ENCODE measurements around the gene SPATA6. TPM values are rescaled to one million over a fixed set of nuclear protein-coding genes. Genes with fewer than 3 reads are reported as not detected.
"Not testable (repeated sequence)": the region's sequence is repeated elsewhere in the genome, so short reads cannot be mapped to it uniquely, and the experiment has no call there.

SPATA6 gene
- total RNA-seq, 3 donors from 2014 or later = 0.38 to 1.7 (median 1.3) TPM

- H3K4me3 Mint-ChIP-seq; DNase-seq; ATAC-seq; H3K4me1 Mint-ChIP-seq (ENCODE audit: low read depth); H3K27me3 Mint-ChIP-seq (ENCODE audit: low read depth); H3K36me3 Mint-ChIP-seq (ENCODE audit: insufficient read depth); H3K9me3 Mint-ChIP-seq: not testable (repeated sequence)
These were observed 187.1 kb downstream of the SPATA6 start for GRCh38 chr1:48284696-48285420.

- H3K4me3 Mint-ChIP-seq; DNase-seq; H3K9me3 Mint-ChIP-seq; ATAC-seq; H3K27me3 Mint-ChIP-seq (ENCODE audit: low read depth); H3K4me1 Mint-ChIP-seq (ENCODE audit: low read depth); H3K36me3 Mint-ChIP-seq (ENCODE audit: insufficient read depth): not testable (repeated sequence)
These were observed 189.7 kb downstream of the SPATA6 start for GRCh38 chr1:48282329-48282728.

- not testable (repeated sequence) for DNase-seq; ATAC-seq; H3K9me3 Mint-ChIP-seq; H3K4me3 Mint-ChIP-seq; H3K36me3 Mint-ChIP-seq (ENCODE audit: insufficient read depth); H3K4me1 Mint-ChIP-seq (ENCODE audit: low read depth)
- peaks cover 14% of the 10 kb centered on the region for H3K27me3 Mint-ChIP-seq (ENCODE audit: low read depth)
These were observed 194.6 kb downstream of the SPATA6 start for GRCh38 chr1:48277437-48277836.

GRCh38 chr1:48266576-48266975 lies 205.4 kb downstream of the SPATA6 start:
- H3K27me3 Mint-ChIP-seq (ENCODE audit: low read depth) = no peaks in the 10 kb centered on the region
- DNase-seq (no peak), ATAC-seq (no peak)
- H3K4me1 Mint-ChIP-seq (ENCODE audit: low read depth) = no peaks in the 10 kb centered on the region
- no peaks in the 10 kb centered on the region for H3K9me3 Mint-ChIP-seq
- H3K4me3 Mint-ChIP-seq = no peak overlapping the region
- H3K36me3 Mint-ChIP-seq (ENCODE audit: insufficient read depth) = no peaks in the 10 kb centered on the region

GRCh38 chr1:48263041-48263440 lies 209.0 kb downstream of the SPATA6 start:
- ATAC-seq (no peak), DNase-seq (no peak)
- Mint-ChIP-seq H3K27me3 (ENCODE audit: low read depth) (no peaks in the 10 kb centered on the region), H3K9me3 (no peaks in the 10 kb centered on the region), H3K4me1 (ENCODE audit: low read depth) (no peaks in the 10 kb centered on the region), H3K36me3 (ENCODE audit: insufficient read depth) (no peaks in the 10 kb centered on the region), H3K4me3 (no peak overlapping the region)

GRCh38 chr1:48261881-48262400 lies 210.1 kb downstream of the SPATA6 start:
- H3K4me3 Mint-ChIP-seq = no peak overlapping the region

GRCh38 chr1:48258106-48258505 lies 213.9 kb downstream of the SPATA6 start:
- ATAC-seq (no peak), DNase-seq (no peak)
- H3K36me3 Mint-ChIP-seq (ENCODE audit: insufficient read depth) = no peaks in the 10 kb centered on the region
- H3K9me3 Mint-ChIP-seq = no peaks in the 10 kb centered on the region
- H3K4me1 Mint-ChIP-seq (ENCODE audit: low read depth) = no peaks in the 10 kb centered on the region
- no peaks in the 10 kb centered on the region for H3K27me3 Mint-ChIP-seq (ENCODE audit: low read depth)
- no peak overlapping the region for H3K4me3 Mint-ChIP-seq

More at GRCh38 chr1:48261881-48262400, 210.1 kb downstream of the SPATA6 start:
- no peaks in the 10 kb centered on the region for H3K4me1 Mint-ChIP-seq (ENCODE audit: low read depth)
- ATAC-seq (no peak), DNase-seq (no peak)
- H3K27me3 Mint-ChIP-seq (ENCODE audit: low read depth) = no peaks in the 10 kb centered on the region
- no peaks in the 10 kb centered on the region for H3K36me3 Mint-ChIP-seq (ENCODE audit: insufficient read depth)
- no peaks in the 10 kb centered on the region for H3K9me3 Mint-ChIP-seq

- peaks cover 3% of the 10 kb centered on the region for H3K27me3 Mint-ChIP-seq (ENCODE audit: low read depth)
- no peak for DNase-seq
- ATAC-seq = no peak
These were observed 217.8 kb downstream of the SPATA6 start for GRCh38 chr1:48254254-48254653.

GRCh38 chr1:48251821-48252220 lies 220.2 kb downstream of the SPATA6 start:
- Mint-ChIP-seq H3K4me1 (ENCODE audit: low read depth) (no peaks in the 10 kb centered on the region), H3K9me3 (no peaks in the 10 kb centered on the region), H3K36me3 (ENCODE audit: insufficient read depth) (no peaks in the 10 kb centered on the region), H3K27me3 (ENCODE audit: low read depth) (peaks cover 8% of the 10 kb centered on the region), H3K4me3 (no peak overlapping the region)
- DNase-seq = no peak
- no peak for ATAC-seq

More at GRCh38 chr1:48254254-48254653, 217.8 kb downstream of the SPATA6 start:
- no peaks in the 10 kb centered on the region for H3K36me3 Mint-ChIP-seq (ENCODE audit: insufficient read depth)
- H3K9me3 Mint-ChIP-seq = no peaks in the 10 kb centered on the region
- H3K4me1 Mint-ChIP-seq (ENCODE audit: low read depth) = no peaks in the 10 kb centered on the region
- no peak overlapping the region for H3K4me3 Mint-ChIP-seq

- peaks cover 8% of the 10 kb centered on the region for H3K27me3 Mint-ChIP-seq (ENCODE audit: low read depth)
- no peak for DNase-seq
- no peaks in the 10 kb centered on the region for H3K36me3 Mint-ChIP-seq (ENCODE audit: insufficient read depth)
- no peaks in the 10 kb centered on the region for H3K9me3 Mint-ChIP-seq
- no peak for ATAC-seq
- H3K4me1 Mint-ChIP-seq (ENCODE audit: low read depth) = no peaks in the 10 kb centered on the region
- H3K4me3 Mint-ChIP-seq = no peak overlapping the region
These were observed 220.7 kb downstream of the SPATA6 start for GRCh38 chr1:48251323-48251722.

GRCh38 chr1:48250572-48250971 lies 221.4 kb downstream of the SPATA6 start:
- Mint-ChIP-seq H3K4me1 (ENCODE audit: low read depth) (no peaks in the 10 kb centered on the region), H3K9me3 (no peaks in the 10 kb centered on the region), H3K4me3 (no peak overlapping the region), H3K27me3 (ENCODE audit: low read depth) (peaks cover 8% of the 10 kb centered on the region), H3K36me3 (ENCODE audit: insufficient read depth) (no peaks in the 10 kb centered on the region)
- DNase-seq (no peak), ATAC-seq (no peak)

GRCh38 chr1:48249868-48250267 lies 222.1 kb downstream of the SPATA6 start:
- no peak for DNase-seq
- Mint-ChIP-seq H3K9me3 (no peaks in the 10 kb centered on the region), H3K36me3 (ENCODE audit: insufficient read depth) (no peaks in the 10 kb centered on the region), H3K27me3 (ENCODE audit: low read depth) (peaks cover 8% of the 10 kb centered on the region), H3K4me3 (no peak overlapping the region), H3K4me1 (ENCODE audit: low read depth) (peaks cover 3% of the 10 kb centered on the region)
- no peak for ATAC-seq

- peaks cover 8% of the 10 kb centered on the region for H3K27me3 Mint-ChIP-seq (ENCODE audit: low read depth)
- no peak overlapping the region for H3K4me3 Mint-ChIP-seq
- ATAC-seq (no peak), DNase-seq (no peak)
- no peaks in the 10 kb centered on the region for H3K36me3 Mint-ChIP-seq (ENCODE audit: insufficient read depth)
- H3K9me3 Mint-ChIP-seq = no peaks in the 10 kb centered on the region
- H3K4me1 Mint-ChIP-seq (ENCODE audit: low read depth) = peaks cover 3% of the 10 kb centered on the region
These were observed 223.6 kb downstream of the SPATA6 start for GRCh38 chr1:48248356-48248755.

GRCh38 chr1:48246727-48247126 lies 225.3 kb downstream of the SPATA6 start:
- Mint-ChIP-seq H3K27me3 (ENCODE audit: low read depth) (peaks cover 8% of the 10 kb centered on the region), H3K4me3 (no peak overlapping the region), H3K36me3 (ENCODE audit: insufficient read depth) (no peaks in the 10 kb centered on the region), H3K9me3 (no peaks in the 10 kb centered on the region), H3K4me1 (ENCODE audit: low read depth) (peaks cover 3% of the 10 kb centered on the region)
- no peak for ATAC-seq
- DNase-seq = no peak
